ENCODE measurements around the gene PCDH11Y. TPM values are rescaled to one million over a fixed set of nuclear protein-coding genes. Genes with fewer than 3 reads are reported as not detected.
"Not testable (repeated sequence)": the region's sequence is repeated elsewhere in the genome, so short reads cannot be mapped to it uniquely, and the experiment has no call there.

PCDH11Y gene
- total RNA-seq, 1 experiment from 2014 or later, result 11.9 TPM

DNA sequence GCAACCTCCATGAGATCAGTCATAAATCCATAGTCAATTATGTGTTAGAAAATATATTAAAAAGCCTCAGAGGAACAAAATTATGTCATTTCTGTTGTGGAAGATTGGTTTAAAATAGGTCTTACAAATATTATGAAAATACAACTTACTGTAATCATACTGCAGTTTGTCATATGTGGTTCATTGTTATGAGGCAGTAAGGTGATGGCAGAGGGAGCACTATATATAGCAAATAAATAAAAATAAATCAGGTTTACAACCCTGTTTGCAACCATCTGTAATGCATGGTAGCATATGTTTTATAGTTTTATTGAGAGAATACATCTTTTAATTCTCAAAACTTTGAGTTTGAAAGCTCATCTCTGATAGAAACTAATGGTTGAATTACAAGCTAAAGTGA is 543.6 kb downstream of the PCDH11Y start:
- H3K27ac Mint-ChIP-seq; H3K4me3 Mint-ChIP-seq; CTCF ChIA-PET; H3K9me3 Mint-ChIP-seq; DNase-seq (ENCODE audit: low spot score); H3K4me1 Mint-ChIP-seq; POLR2A ChIA-PET; H3K36me3 Mint-ChIP-seq; ATAC-seq; H3K27me3 Mint-ChIP-seq (ENCODE audit: low read depth): not testable (repeated sequence)

DNA sequence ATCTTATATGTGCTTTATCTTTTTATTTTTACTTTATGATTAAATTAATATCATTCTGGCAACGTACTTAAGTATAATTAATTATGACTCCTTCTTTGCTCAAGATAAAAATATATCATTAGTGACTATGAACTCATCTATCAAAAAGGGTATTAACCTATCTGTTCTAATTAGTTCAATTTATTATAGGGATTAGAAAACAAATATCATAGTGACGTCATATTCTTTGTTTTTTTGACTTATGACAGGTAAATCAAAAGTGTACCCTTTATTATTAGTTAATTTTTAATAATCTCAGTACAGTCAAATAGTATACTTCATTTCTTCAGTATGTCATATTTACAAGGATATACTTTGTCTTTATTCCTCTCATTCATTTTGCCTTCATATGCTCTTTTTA is 638.5 kb downstream of the PCDH11Y start:
- H3K4me3 Mint-ChIP-seq, CTCF ChIA-PET: not testable (repeated sequence)

DNA sequence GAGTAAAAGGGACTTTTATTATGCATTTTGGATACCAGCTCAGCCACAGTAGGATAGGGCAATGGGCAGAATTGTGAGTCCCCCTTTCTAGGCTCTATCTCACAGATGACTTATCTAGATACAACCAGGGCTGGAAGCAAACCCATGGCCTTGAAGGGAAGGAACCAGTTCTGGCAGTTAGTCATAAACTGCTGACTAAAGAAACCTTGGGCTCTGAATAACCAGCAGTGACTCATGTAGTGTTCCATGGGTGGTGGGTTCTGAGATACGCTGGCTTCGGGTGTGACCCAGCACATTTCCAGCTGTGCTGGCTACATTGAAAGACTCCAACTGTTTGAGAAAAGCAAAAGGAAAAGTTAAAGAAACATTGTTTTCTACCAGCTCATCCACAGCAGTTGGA is 679.2 kb downstream of the PCDH11Y start:
- H3K36me3 Mint-ChIP-seq, result peaks cover 12% of the 10 kb centered on the region
- H3K9me3 Mint-ChIP-seq; DNase-seq (ENCODE audit: low spot score); H3K27me3 Mint-ChIP-seq (ENCODE audit: low read depth); ATAC-seq; H3K4me3 Mint-ChIP-seq; H3K4me1 Mint-ChIP-seq; POLR2A ChIA-PET; CTCF ChIA-PET; H3K27ac Mint-ChIP-seq: not testable (repeated sequence)

More for the DNA sequence above, 638.5 kb downstream of the PCDH11Y start:
- DNase-seq (ENCODE audit: low spot score); H3K27me3 Mint-ChIP-seq (ENCODE audit: low read depth); ATAC-seq; H3K4me1 Mint-ChIP-seq; H3K27ac Mint-ChIP-seq; POLR2A ChIA-PET; H3K36me3 Mint-ChIP-seq; H3K9me3 Mint-ChIP-seq: not testable (repeated sequence)

DNA sequence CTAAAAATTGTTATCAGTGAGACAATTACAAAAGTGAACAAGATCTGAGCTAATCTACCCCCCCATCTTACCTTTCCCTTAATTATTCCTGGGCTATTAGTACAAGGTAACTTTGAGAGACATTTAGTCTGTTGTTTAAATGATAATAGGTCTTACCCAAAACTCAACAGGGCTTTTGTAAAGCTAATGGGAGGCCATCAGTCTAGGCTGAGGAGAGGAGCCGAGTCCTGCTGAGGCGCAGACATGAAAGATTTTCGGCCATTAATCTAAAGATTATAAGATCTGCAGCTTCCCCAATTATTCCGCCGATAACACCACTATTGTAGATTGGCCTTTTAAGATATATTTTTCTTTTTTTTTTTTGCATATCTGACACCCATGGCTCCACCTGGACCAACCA is 708.6 kb downstream of the PCDH11Y start:
- CTCF ChIA-PET; H3K27me3 Mint-ChIP-seq (ENCODE audit: low read depth); H3K27ac Mint-ChIP-seq; H3K36me3 Mint-ChIP-seq; DNase-seq (ENCODE audit: low spot score); POLR2A ChIA-PET; H3K9me3 Mint-ChIP-seq: not testable (repeated sequence)
- peak overlapping the region; percentile 40 for H3K4me3 Mint-ChIP-seq
- peaks cover 27% of the 10 kb centered on the region for H3K4me1 Mint-ChIP-seq
- peak; percentile 34; the same call in 1 of the 2 replicates for ATAC-seq

DNA sequence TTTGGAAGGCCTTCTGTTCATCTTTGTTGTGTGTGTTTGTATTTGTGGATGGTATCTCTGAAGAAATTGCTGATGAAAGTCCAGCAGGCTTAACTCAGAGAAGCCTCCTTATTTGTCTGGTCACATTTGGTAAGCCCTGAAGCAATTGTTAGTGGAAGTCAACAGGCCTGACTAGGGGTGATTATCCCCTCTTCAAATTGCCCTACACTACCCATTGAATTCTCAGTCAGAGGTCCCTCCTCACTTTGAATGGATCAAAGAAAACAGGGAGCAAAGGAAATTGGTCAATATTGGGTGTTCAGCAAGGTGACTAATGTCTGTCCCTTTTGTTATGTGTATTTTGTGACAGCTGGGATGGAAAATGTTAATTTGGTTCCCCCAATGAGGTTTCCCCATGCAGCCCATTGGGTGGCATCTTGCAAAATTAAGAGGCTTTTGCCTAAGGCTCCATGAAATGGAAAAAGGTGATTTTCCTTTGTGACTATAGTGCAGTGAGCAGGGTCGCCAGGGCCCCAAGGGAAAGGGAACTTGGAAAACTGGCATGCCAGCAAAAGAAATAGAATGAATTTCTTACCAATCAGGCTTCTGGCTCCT is 709.8 kb downstream of the PCDH11Y start:
- H3K27me3 Mint-ChIP-seq (ENCODE audit: low read depth); H3K36me3 Mint-ChIP-seq; CTCF ChIA-PET; DNase-seq (ENCODE audit: low spot score); H3K9me3 Mint-ChIP-seq; H3K4me3 Mint-ChIP-seq; POLR2A ChIA-PET: not testable (repeated sequence)
- peak overlapping the region; percentile 91 for H3K27ac Mint-ChIP-seq
- H3K4me1 Mint-ChIP-seq, result peaks cover 29% of the 10 kb centered on the region
- peak; percentile 73 for ATAC-seq

DNA sequence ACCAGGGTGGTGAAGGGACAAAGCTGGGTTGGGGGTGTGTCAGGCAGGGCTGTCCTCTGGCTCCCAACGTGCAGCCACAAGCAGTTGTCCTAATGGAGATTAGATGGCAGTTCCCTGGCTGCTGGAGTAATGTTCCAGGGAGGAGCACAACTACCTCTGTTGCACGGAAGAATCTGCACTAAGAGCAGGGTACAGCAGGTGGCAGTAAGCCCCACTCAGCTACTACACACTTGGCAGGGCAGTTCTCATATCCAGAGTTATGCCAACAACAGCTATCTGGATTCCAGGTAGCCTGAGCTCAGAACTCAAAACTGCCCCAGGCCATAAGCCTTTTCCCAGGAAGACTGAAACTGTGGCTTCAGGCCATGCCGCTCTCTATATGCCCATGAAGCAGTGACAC is 761.3 kb downstream of the PCDH11Y start:
- CTCF ChIA-PET; POLR2A ChIA-PET; H3K4me1 Mint-ChIP-seq; H3K9me3 Mint-ChIP-seq; H3K4me3 Mint-ChIP-seq; H3K27me3 Mint-ChIP-seq (ENCODE audit: low read depth); DNase-seq (ENCODE audit: low spot score); H3K36me3 Mint-ChIP-seq; H3K27ac Mint-ChIP-seq: not testable (repeated sequence)
- ATAC-seq, result peak; percentile 76

DNA sequence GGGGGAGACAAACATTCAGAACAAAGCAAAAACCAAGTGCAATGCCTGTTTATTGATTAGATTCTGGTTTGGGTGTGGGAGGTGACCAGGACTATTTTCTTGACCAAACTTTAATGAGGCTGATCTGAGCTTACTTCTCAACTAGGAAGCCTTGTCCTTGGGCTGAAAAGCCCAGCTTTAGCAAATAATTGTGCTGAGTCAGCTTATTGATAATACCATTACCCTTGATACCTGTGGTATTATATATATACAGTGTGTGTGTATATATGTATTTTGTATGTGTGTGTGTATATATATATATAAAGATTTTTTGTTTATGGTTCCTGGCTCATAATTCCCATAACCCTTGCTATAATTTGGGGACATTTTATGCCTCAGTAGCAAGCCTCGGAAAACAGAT is 776.4 kb downstream of the PCDH11Y start:
- H3K27ac Mint-ChIP-seq; POLR2A ChIA-PET; ATAC-seq; CTCF ChIA-PET; H3K4me3 Mint-ChIP-seq; DNase-seq (ENCODE audit: low spot score); H3K27me3 Mint-ChIP-seq (ENCODE audit: low read depth); H3K9me3 Mint-ChIP-seq; H3K36me3 Mint-ChIP-seq; H3K4me1 Mint-ChIP-seq: not testable (repeated sequence)
